Right ventricle myocardium superior (tissue), 1 donor: ENCODE measurements around the gene GLS. TPM values are rescaled to one million over a fixed set of nuclear protein-coding genes. Genes with fewer than 3 reads are reported as not detected.
"Not testable (repeated sequence)": the region's sequence is repeated elsewhere in the genome, so short reads cannot be mapped to it uniquely, and the experiment has no call there.

Source experiments
- ATAC-seq: fragments of 200-7000 bp; cut with Tn5 transposase; one replicate; pipeline ENCODE4 v1.9.1; 2020; ENCODE audit warnings: mild to moderate bottlenecking; ENCODE audit not compliant: poor library complexity
- DNase-seq: peaks from one replicate; pipeline ENCODE4 v3.0.0-alpha.2; 2020
- intact Hi-C: fragments of 100-400 bp; cut with DNase I; formaldehyde crosslinking; loops from one replicate; pipeline ENCODE4 v1.11.2; 2022
- total RNA-seq: library from RNA; stranded (reverse); fragmentation: NEBNext Ultra II Directional; extraction: Animal tissue kit (Norgen Biotek cat#: 25700); gene quantifications from one replicate; pipeline ENCODE4 v1.2.1, GENCODE V29; 2021
- donor health status: DM: no; HTN: yes; CAD: no; lungs with severe emphysema.

GLS gene
- total RNA-seq, 1 donor from 2014 or later = 52.3 TPM

DNA sequence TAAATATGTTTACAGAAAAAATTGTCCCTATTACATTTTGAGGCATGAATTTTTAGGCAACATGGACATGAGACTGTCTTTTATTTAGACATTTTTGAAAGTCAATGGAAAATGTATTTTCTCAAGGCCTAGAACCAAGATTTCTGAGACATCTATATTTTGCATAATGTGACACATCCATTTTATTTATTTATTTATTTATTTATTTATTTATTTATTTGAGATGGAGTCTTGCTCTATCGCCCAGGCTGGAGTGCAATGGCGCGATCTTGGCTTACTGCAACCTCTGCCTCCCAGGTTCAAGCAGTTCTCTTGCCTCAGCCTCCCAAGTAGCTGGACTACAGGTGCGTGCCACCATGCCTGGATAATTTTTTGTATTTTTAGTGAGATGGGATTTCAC is 27.6 kb upstream of the GLS start:
- ATAC-seq, DNase-seq, intact Hi-C loops: not testable (repeated sequence)

- intact Hi-C loops = no loop called here
- DNase-seq (no peak), ATAC-seq (no peak)
Observed at GRCh38 chr2:190853531-190854383, 26.9 kb upstream of the GLS start.

DNA sequence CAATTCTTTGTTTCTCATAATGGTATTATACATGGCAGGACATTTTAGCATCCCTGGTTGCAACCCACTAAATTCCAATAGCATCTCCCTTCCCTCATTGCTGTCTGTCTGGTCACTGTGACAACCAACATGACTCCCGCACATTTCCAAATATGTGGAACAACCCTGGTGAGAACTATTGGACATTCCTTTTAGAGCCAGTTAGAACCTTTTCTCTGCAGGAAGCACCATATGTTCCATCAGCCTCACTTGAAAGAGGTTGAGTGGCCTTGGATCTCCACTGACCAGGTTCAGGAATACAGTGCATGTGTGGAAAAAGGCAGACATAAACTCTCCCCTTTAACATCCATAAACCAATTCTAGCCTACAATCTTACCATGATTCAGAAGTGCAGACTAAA is 25.9 kb upstream of the GLS start:
- ATAC-seq (no peak), DNase-seq (no peak)
- intact Hi-C loops = no loop called here

DNA sequence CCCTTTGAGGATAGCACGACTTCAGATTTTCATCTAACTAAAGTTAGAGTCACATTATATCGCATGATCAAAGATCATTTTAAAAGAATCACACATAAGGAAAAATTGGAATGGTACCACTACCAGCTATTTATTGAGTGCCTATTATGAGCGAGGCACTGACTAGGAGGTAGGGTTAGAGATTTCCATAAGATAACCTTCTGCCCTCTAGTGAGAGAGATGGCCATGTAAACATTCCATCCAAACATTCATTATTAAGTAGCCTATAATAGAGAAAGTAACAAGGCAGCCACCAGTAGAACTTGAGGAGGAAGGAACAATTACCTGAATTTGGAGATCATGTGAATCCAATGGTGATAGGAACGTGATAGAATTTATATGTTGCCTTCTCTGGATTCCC is 25.4 kb upstream of the GLS start:
- intact Hi-C loops = no loop called here
- ATAC-seq = no peak

DNA sequence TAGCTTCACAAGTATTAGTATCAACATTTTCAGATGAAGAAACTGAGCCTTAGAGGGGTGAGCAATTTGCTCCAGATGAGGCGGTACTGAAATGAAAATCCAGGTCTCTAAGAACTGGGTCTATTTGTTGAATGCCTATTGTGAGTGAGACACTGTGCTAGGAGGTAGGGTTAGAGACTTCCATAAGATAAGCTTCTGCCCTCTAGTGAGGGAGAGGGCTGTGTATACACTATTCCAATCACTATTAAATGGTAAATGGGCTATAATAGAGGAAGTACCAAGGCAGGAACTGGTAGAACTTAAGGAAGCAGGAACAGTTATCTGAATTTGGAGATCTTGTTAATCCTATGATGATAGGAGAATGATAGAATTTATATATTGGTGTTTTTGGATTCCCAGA is 23.6 kb upstream of the GLS start:
- ATAC-seq (no peak), DNase-seq (no peak)
- intact Hi-C loops = no loop called here

More for the DNA sequence above, 25.4 kb upstream of the GLS start:
- DNase-seq = no peak

- ATAC-seq = no peak
- intact Hi-C loops = no loop called here
- DNase-seq = no peak
Observed at GRCh38 chr2:190858817-190859216, 21.8 kb upstream of the GLS start.

DNA sequence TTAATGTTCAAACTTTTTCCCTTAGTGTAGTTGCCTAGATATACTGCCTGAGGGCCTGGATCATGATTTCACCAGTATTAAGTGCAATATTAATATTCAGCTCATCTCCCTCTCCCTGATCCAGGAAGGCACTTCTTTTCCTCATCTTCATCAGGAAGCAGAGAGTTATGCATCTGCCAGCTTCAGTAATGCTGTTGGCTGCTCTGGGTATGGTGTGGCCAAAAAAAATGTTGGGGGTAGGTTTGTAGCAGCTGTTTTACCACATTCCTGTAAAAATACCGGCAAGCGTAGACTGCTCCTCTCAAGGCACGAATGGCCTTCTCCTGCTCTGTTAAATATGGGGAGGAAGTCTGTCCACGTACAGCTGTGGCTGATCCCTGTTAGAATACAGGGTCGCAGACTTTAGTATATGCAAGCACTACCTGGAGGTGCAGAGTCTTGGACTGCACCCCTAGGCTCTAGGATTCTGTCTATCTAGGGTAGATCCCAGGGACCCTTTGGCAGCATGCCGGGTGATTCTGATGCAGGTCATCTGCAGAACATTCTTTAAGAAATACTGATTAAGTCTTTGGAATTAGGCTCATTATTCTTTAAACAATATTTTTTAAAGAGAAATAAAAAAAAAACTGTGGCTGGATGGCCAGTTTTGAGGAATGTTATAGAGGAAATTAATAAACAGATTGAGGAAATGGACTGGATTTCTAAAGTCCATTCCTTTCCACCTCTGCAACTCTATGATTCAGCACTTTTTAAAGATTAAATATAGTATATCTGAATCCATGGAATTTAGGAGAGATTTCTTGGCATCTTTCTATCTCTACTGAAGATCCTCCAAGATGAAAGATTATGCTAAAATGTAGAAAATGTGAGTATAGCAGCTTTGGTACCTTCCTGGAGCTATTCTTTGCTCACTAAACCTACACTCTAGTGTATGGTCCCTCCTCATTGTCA is 21.0 kb upstream of the GLS start:
- no peak for ATAC-seq
- intact Hi-C loops = no loop called here
- no peak for DNase-seq

GRCh38 chr2:190860985-190861680 is 19.5 kb upstream of the GLS start:
- DNase-seq (no peak), ATAC-seq (no peak)
- intact Hi-C loops = no loop called here

DNA sequence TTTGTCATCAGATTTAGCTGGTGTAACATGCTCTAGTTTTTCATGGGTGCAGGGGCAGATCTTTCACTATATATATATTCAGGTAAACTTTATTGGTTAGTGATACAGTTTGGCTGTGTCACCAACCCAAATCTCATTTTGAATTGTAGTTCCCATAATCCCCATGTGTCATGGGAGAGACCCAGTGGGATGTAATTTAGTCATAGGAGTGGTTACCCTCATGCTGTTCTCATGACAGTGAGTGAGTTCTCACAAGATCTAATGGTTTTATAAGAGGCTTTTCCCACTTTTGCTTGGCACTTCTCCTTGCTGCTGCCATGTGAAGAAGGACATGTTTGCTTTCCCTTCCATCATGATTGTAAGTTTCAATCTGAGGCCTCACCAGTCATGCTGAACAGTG is 18.5 kb upstream of the GLS start:
- intact Hi-C loops, DNase-seq, ATAC-seq: not testable (repeated sequence)

DNA sequence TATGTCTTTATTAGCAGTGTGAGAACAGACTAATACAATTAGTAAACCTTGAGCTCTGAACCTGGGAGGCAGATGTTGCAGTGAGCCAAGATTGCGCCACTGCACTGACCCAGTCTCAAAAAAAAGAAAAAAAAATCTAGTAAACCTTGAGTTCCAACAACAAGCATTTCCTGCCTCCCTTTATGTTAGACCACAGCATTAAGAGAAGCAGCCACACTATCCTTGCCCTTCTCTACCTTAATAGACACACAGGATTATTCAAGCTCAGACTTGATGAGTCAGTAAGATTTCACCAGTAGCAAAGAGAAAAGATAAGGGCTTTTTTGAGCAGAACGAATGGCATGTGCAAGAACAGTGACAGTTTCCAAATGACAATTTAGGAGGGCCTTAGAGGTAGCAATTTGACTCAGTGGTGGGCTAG is 18.0 kb upstream of the GLS start:
- no peak for DNase-seq
- intact Hi-C loops = no loop called here
- ATAC-seq = no peak

DNA sequence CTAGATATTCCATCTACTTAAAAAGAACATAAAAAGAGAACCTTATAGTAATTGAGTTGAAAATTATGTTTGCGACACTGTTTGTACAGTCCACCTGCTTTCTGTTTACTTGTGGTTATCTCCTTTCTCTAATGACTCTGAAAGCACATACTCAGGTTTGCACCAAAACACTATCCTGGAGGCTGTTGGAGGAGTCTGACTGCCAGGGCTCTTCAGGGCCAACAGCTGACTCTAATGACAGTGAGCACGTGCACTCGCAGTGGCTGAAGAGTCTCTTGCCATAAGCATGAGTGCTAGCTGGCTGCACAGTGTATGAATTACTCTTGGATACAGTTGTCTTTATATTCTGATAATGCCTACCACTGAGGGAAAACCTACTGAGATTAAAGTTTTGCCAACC is 16.7 kb upstream of the GLS start:
- DNase-seq = peak; percentile 43
- intact Hi-C loops = no loop called here
- peak; percentile 90 for ATAC-seq

DNA sequence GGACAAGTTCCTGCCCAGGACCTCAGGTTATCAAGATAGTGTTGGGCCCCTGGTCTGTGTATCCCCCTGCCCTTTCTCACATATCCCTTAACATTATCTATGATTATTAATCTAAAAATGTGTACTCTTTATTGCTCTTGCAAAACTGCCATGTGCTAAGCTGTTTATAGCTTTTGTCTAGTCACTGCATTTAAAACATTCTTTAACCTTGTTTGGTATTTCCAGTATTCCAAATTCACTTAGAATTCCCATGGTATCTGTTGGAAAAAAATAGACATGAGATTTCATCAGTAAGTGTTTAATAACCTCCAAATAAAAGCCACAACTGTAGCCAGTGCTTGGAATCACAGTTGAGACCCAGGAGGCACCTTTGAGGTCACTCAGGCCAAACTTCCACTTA is 16.2 kb upstream of the GLS start:
- no peak for ATAC-seq

GRCh38 chr2:190867212-190867611 is 13.4 kb upstream of the GLS start:
- ATAC-seq = no peak
- intact Hi-C loops = no loop called here
- no peak for DNase-seq

More for the DNA sequence above, 16.2 kb upstream of the GLS start:
- no peak for DNase-seq
- intact Hi-C loops = no loop called here

DNA sequence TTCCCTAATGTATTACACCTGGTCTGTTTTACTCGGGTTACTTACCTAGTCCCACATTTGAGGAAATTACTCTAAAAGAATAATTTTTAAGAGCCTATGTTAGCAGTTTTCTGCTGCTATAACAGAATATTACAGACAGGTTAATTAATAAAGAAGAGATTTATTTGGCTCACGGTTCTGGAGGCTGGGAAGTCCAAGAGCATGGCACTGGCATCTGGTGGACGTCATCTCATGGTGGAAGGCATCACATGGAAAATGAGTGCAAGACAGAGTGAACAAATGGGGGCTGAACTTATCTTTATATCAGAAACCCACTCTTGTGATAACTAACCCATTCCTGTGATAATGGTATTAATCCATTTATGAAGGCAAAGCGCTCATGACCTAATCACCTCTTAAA is 12.8 kb upstream of the GLS start:
- no peak for ATAC-seq
- DNase-seq = no peak
- intact Hi-C loops = no loop called here

GRCh38 chr2:190869721-190870120 is 10.9 kb upstream of the GLS start:
- intact Hi-C loops = no loop called here
- ATAC-seq (no peak), DNase-seq (no peak)

GRCh38 chr2:190873451-190873850 is 7.2 kb upstream of the GLS start:
- DNase-seq, intact Hi-C loops, ATAC-seq: not testable (repeated sequence)

GRCh38 chr2:190875891-190876290 is 4.7 kb upstream of the GLS start:
- DNase-seq (no peak), ATAC-seq (no peak)

GRCh38 chr2:190876631-190877030 is 4.0 kb upstream of the GLS start:
- intact Hi-C loops = no loop called here
- DNase-seq (no peak), ATAC-seq (no peak)

More at GRCh38 chr2:190875891-190876290, 4.7 kb upstream of the GLS start:
- intact Hi-C loops = no loop called here

- intact Hi-C loops = no loop called here
- DNase-seq (no peak), ATAC-seq (no peak)
Observed at GRCh38 chr2:190877436-190877835, 3.2 kb upstream of the GLS start.
